OCI-LY7 (cell line): ENCODE data around the gene DKK2.

Experiments
- EZH2phosphoT487 ChIP-seq: fragments of 200-600 bp; sonication (generic); IDR thresholded peaks from 2 replicates; pipeline ENCODE4 v1.6.1; 2018; ENCODE audit warnings: low read depth, borderline replicate concordance, mild to moderate bottlenecking, mixed run types, antibody characterized with exemption, low read length, moderate library complexity, mixed read lengths
- TF ChIP-seq, protein P1 (sequence below): fragments of 200-600 bp; sonication (generic); conservative IDR thresholded peaks from 2 replicates; pipeline ENCODE4 v1.5.1; 2014; ENCODE audit warnings: mild to moderate bottlenecking, antibody characterized with exemption, low read length, moderate library complexity, mixed read lengths

- TF ChIP-seq, protein P1, sequence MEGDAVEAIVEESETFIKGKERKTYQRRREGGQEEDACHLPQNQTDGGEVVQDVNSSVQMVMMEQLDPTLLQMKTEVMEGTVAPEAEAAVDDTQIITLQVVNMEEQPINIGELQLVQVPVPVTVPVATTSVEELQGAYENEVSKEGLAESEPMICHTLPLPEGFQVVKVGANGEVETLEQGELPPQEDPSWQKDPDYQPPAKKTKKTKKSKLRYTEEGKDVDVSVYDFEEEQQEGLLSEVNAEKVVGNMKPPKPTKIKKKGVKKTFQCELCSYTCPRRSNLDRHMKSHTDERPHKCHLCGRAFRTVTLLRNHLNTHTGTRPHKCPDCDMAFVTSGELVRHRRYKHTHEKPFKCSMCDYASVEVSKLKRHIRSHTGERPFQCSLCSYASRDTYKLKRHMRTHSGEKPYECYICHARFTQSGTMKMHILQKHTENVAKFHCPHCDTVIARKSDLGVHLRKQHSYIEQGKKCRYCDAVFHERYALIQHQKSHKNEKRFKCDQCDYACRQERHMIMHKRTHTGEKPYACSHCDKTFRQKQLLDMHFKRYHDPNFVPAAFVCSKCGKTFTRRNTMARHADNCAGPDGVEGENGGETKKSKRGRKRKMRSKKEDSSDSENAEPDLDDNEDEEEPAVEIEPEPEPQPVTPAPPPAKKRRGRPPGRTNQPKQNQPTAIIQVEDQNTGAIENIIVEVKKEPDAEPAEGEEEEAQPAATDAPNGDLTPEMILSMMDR = no peak
- no peak for TF ChIP-seq EZH2phosphoT487
These were observed 29.1 kb upstream of the DKK2 start for GRCh38 chr4:107065201-107065600.
